K562 (cell line): Measurements from ENCODE around the gene CELSR3. TPM values are rescaled to one million over a fixed set of nuclear protein-coding genes. Genes with fewer than 3 reads are reported as not detected.

Experiments
- ATAC-seq: fragments of 200-7000 bp; cut with Tn5 transposase; 3 replicates; pipeline ENCODE4 v1.9.1; 2020; ENCODE audit warnings: moderate library complexity
- BruUV-seq: library from RNA; stranded (reverse); fragments of 400-500 nt; replicated peaks from 2 replicates; lab custom pipeline; 2021; lab: Mats Ljungman, UMichigan
- CTCF ChIA-PET: fragments of 300-600 bp; formaldehyde crosslinking; extraction: SDS; loops from one replicate; lab custom pipeline; 2021; ENCODE audit warnings: low intra/inter-chr PET ratio; lab: Yijun Ruan, JAX
- POLR2A ChIA-PET: fragments of 300-600, 350-650 bp; sonication (Branson Sonifier 250); formaldehyde crosslinking; extraction: SDS; loops from one replicate; lab custom pipeline; 2021; ENCODE audit warnings: antibody characterized with exemption, inconsistent platforms; lab: Yijun Ruan, JAX
- DNase-seq, 4 experiments: peaks; one replicate each; pipeline versions ENCODE4 v3.0.0 to v3.0.0-alpha.2; 2011 to 2018; ENCODE audit warnings: low spot score in 3 of 4, mixed read lengths in 3 of 4; ENCODE audit errors: extremely low read depth in 1 of 4
- FAIRE-seq: peaks from 2 replicates; lab custom pipeline; 2011; peaks lifted over from hg19 to GRCh38; lab: Jason Lieb, UNC
- H2AFZ ChIP-seq: 2 replicates; pipeline ENCODE4 v1.6.0; 2011; ENCODE audit warnings: low read depth, low read length, control low read depth, inconsistent platforms
- H3K27ac ChIP-seq: fragments of 200-600 bp; 3 replicates; pipeline ENCODE4 v1.8.0; 2011; ENCODE audit warnings: low read depth, mild to moderate bottlenecking, control low read depth, inconsistent platforms, low read length, moderate library complexity, mixed read lengths; ENCODE audit errors: extremely low read depth
- H3K27me3 ChIP-seq, 2 experiments: fragments of 300-600 bp in 1 of 2; 2 replicates in 1 of 2; 3 replicates in 1 of 2; pipeline versions ENCODE4 v1.6.0 to v1.8.0; 2011; ENCODE audit warnings: inconsistent platforms in 2 of 2, low read length in 2 of 2, mild to moderate bottlenecking in 1 of 2, mixed read lengths in 1 of 2, moderate library complexity in 1 of 2; ENCODE audit not compliant: control insufficient read depth in 2 of 2, insufficient read depth in 2 of 2
- H3K36me3 ChIP-seq: fragments of 300-600 bp; 3 replicates; pipeline ENCODE4 v1.8.0; 2011; ENCODE audit warnings: mild to moderate bottlenecking, low read length, inconsistent platforms; ENCODE audit not compliant: control insufficient read depth, insufficient read depth
- H3K4me1 ChIP-seq, 2 experiments: fragments of 200-600 bp in 1 of 2; replicated peaks in 1 of 2; 2 replicates in 1 of 2; 3 replicates in 1 of 2; pipeline versions ENCODE4 v1.5.1 to v1.8.0; 2011; ENCODE audit warnings: inconsistent platforms in 2 of 2, low read length in 2 of 2, mild to moderate bottlenecking in 1 of 2, mixed read lengths in 1 of 2, moderate library complexity in 1 of 2; ENCODE audit not compliant: control insufficient read depth in 2 of 2, insufficient read depth in 2 of 2
- H3K4me2 ChIP-seq: 2 replicates; pipeline ENCODE4 v1.6.1; 2011; ENCODE audit warnings: low read length, control low read depth, inconsistent platforms, mixed read lengths; ENCODE audit not compliant: insufficient read depth
- H3K4me3 ChIP-seq: fragments of 200-600 bp; sonication (generic), shearing (Covaris generic); 2 replicates; pipeline ENCODE4 v1.5.1; 2016; ENCODE audit warnings: control low read depth, inconsistent platforms
- H3K79me2 ChIP-seq: fragments of 200-600 bp; 3 replicates; pipeline ENCODE4 v1.8.0; 2011; ENCODE audit warnings: low read length, inconsistent platforms; ENCODE audit not compliant: control insufficient read depth, insufficient read depth
- H3K9ac ChIP-seq, 2 experiments: 2 replicates each; pipeline versions ENCODE4 v1.6.0 to v1.6.1; 2011; ENCODE audit warnings: low read depth in 2 of 2, low read length in 2 of 2, control low read depth in 1 of 2, inconsistent platforms in 1 of 2, mild to moderate bottlenecking in 1 of 2, mixed read lengths in 1 of 2; ENCODE audit not compliant: insufficient read depth in 1 of 2
- H3K9me1 ChIP-seq: one replicate; pipeline ENCODE4 v1.6.0; 2011; ENCODE audit warnings: inconsistent platforms, mild to moderate bottlenecking, low read length, moderate library complexity; ENCODE audit not compliant: control insufficient read depth, insufficient read depth
- H3K9me3 ChIP-seq: replicated peaks from 2 replicates; pipeline ENCODE4 v1.5.1; 2011; ENCODE audit warnings: low read depth, low read length, inconsistent platforms; ENCODE audit not compliant: control insufficient read depth, insufficient read depth
- H4K20me1 ChIP-seq: replicated peaks from 2 replicates; pipeline ENCODE4 v1.6.1; 2011; ENCODE audit warnings: low read length, inconsistent platforms, mixed read lengths; ENCODE audit not compliant: control insufficient read depth, insufficient read depth
- ZBTB33 ChIP-seq: sonication (generic); formaldehyde crosslinking; IDR thresholded peaks from 2 replicates; pipeline ENCODE4 v1.8.1; 2023; ENCODE audit warnings: mild to moderate bottlenecking, missing genetic modification reagents
- WGBS: fragments of 100-300 bp; shearing (Covaris generic); methylation state at CpG from one replicate; pipeline ENCODE4 v1.1.6; 2016; ENCODE audit warnings: low coverage, mixed read lengths; ENCODE audit not compliant: insufficient coverage; ENCODE audit errors: missing lambda C conversion rate; 5-methylcytosine and 5-hydroxymethylcytosine counted together
- in situ Hi-C: fragments of 300-500 bp; cut with MboI; formaldehyde crosslinking; loops from 4 replicates; pipeline ENCODE4 v1.15.0; 2018; ENCODE audit warnings: inconsistent platforms, mixed read lengths
- intact Hi-C: fragments of 100-400 bp; cut with micrococcal nuclease; formaldehyde crosslinking; loops from 2 replicates; pipeline ENCODE4 v1.14.2; 2022
- polyA plus RNA-seq, 8 experiments: library from polyadenylated mRNA; depleted of rRNA in 4 of 8; stranded (reverse) in 5 of 8; unstranded in 3 of 8; fragments of >200 nt; fragmentation: Nextera tagmentation in 2 of 8; fragmentation: Illumina TruSeq in 1 of 8; extraction: Ambion mirVana in 2 of 8; extraction: Trizol in 1 of 8; gene quantifications; 2 replicates each; pipeline versions ENCODE4 v1.2.1 to v1.2.3, GENCODE V29; 2011 to 2014; ENCODE audit warnings: inconsistent platforms in 1 of 8, missing spikeins in 1 of 8
- total RNA-seq, 7 experiments: library from RNA; depleted of rRNA in 6 of 7; stranded (reverse); fragments of >200 nt in 6 of 7; fragmentation: Illumina TruSeq in 2 of 7; extraction: Trizol in 2 of 7; gene quantifications; 2 replicates each; pipeline versions ENCODE4 v1.2.1 to v1.2.3, GENCODE V29; 2011 to 2021; ENCODE audit warnings: low replicate concordance in 1 of 7
- TF ChIP-seq, protein P1 (sequence below): fragments of 250-450 bp; sonication (Bioruptor Pico); IDR thresholded peaks from 2 replicates; pipeline ENCODE4 v1.9.0; 2021; ENCODE audit warnings: mild to moderate bottlenecking

The CELSR3 gene
- total and polyA plus RNA-seq, 9 of the 15 experiments (the other 6 are each of a cell fraction or from before 2014, with no cell fraction given): 0.10 to 2.7 (median 0.76) TPM

- H2AFZ ChIP-seq: no peak overlapping the region
- 97% methylated on average over 21 of the region's 94 CpGs for WGBS
- ATAC-seq (no peak), FAIRE-seq (no peak), DNase-seq (no peak)
- H3K36me3 ChIP-seq: no peaks in the 10 kb centered on the region
- TF ChIP-seq, protein P1, sequence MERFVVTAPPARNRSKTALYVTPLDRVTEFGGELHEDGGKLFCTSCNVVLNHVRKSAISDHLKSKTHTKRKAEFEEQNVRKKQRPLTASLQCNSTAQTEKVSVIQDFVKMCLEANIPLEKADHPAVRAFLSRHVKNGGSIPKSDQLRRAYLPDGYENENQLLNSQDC: no peak
- 0 out of 2 replicates have a peak, but pooled peaks have one; percentile 8 for TF ChIP-seq ZBTB33 (CRISPR knock-in tag)
- H3K9ac ChIP-seq: no peak overlapping the region
- no peaks in the 10 kb centered on the region for H4K20me1 ChIP-seq
- in situ Hi-C loops: no loop called here
- H3K9me3 ChIP-seq: no peaks in the 10 kb centered on the region
- no peaks in the 10 kb centered on the region for H3K79me2 ChIP-seq
- CTCF ChIA-PET: no interaction called here
- H3K27me3 ChIP-seq: no peaks in the 10 kb centered on the region; a peak in 1 of 5 replicates
- intact Hi-C loops: no loop called here
- no peak overlapping the region for H3K27ac ChIP-seq
- H3K4me2 ChIP-seq: no peak overlapping the region
- H3K4me3 ChIP-seq: no peak overlapping the region
- BruUV-seq: no TSS peak
- H3K9me1 ChIP-seq: no peaks in the 10 kb centered on the region
- peaks cover 0 to 14% of the 10 kb centered on the region in 2 experiments; a peak in 2 of 5 replicates for H3K4me1 ChIP-seq
- POLR2A ChIA-PET: no interaction called here
Measured at GRCh38 chr3:48656061-48656840, 6.4 kb downstream of the CELSR3 start.
